Mesangial cell (primary cell): ENCODE data around the gene OR56A3. TPM values are rescaled to one million over a fixed set of nuclear protein-coding genes. Genes with fewer than 3 reads are reported as not detected.

Source experiments
- total RNA-seq: library from RNA; depleted of rRNA; stranded (reverse); fragments of >200 nt; gene quantifications from 2 replicates; pipeline ENCODE4 v1.2.3, GENCODE V29; 2015

OR56A3 gene
- not detected in 2 replicates for total RNA-seq

GRCh38 chr11:5941951-5942350 is at the start of gene OR56A3:
TSS of gene OR56A3 (plus strand) at chr11:5942251. CDS start at chr11:5947347, 5,096 bp downstream.

DNA sequence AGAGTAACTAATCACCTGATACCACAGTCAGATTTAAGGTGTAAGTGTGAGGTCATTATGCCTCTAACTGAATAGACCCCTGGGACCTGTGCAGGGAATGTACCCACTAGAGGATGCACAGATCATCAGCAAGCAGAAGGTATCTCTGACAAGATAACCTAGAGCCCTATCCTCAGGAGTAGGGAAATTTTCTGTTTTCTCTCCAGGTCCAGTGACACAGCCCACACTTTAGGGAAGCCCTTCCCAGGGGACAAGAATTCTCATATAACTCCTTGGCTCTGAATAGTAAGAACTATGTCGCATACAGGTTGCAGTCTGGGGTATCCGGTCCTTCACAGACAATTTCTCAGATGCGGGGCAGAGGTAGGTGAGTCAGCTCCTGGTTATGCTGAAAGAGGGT is 49.1 kb upstream of the OR56A3 start, which contains the start of gene OR52E5:
OR52E5 (plus strand) TSS at position 301 of the 400 bp plus-strand sequence. CDS start 7,569 bp downstream, outside the sequence.

GRCh38 chr11:5968394-5968793 is 26.3 kb downstream of the OR56A3 start, which contains the start of gene OR56A5:
TSS of gene OR56A5 (minus strand) at chr11:5968494. CDS start at chr11:5968494, 0 bp downstream.

GRCh38 chr11:5986885-5987284 is 44.8 kb downstream of the OR56A3 start, which contains the start of gene OR52L1:
TSS of gene OR52L1 (minus strand) at chr11:5986985. CDS start at chr11:5986930, 55 bp downstream.

Other genes starting within 250 kb of the OR56A3 start
- not detected in 2 replicates for gene OR56B1, start 205.8 kb upstream of the OR56A3 start, total RNA-seq
- not detected in 2 replicates for gene OR52N4, start 188.0 kb upstream of the OR56A3 start, total RNA-seq
- gene OR52N5, start 158.9 kb upstream of the OR56A3 start, total RNA-seq, result not detected in 2 replicates
- gene OR52N1, start 151.0 kb upstream of the OR56A3 start, total RNA-seq, result not detected in 2 replicates
- gene OR52N2, start 133.3 kb upstream of the OR56A3 start, total RNA-seq, result not detected in 2 replicates
- gene OR52E6, start 100.4 kb upstream of the OR56A3 start, total RNA-seq, result not detected in 2 replicates
- not detected in 2 replicates for gene OR52E8, start 84.6 kb upstream of the OR56A3 start, total RNA-seq
- not detected in 2 replicates for gene OR52E4, start 61.6 kb upstream of the OR56A3 start, total RNA-seq
- gene OR52E5, start 49.0 kb upstream of the OR56A3 start, total RNA-seq, result not detected in 2 replicates
- not detected in 2 replicates for gene OR56A5, start 26.2 kb downstream of the OR56A3 start, total RNA-seq
- not detected in 2 replicates for gene OR52L1, start 44.7 kb downstream of the OR56A3 start, total RNA-seq
- gene OR56A4, start 64.7 kb downstream of the OR56A3 start, total RNA-seq, result not detected in 2 replicates
- not detected in 2 replicates for gene OR56A1, start 88.5 kb downstream of the OR56A3 start, total RNA-seq
- not detected in 2 replicates for gene OR56B4, start 165.4 kb downstream of the OR56A3 start, total RNA-seq
- gene OR52B2, start 228.1 kb downstream of the OR56A3 start, total RNA-seq, result not detected in 2 replicates